SK-N-DZ (cell line): Measurements from ENCODE around the gene SLC49A4.

Experiments used
- DNase-seq: peaks from one replicate; pipeline ENCODE4 v3.0.0-alpha.2; 2015; ENCODE audit warnings: low spot score

Gene SLC49A4

GRCh38 chr3:122903171-122903570 is 108.3 kb downstream of the SLC49A4 start:
- peak; percentile 28 for DNase-seq

- no peak for DNase-seq
Observed at GRCh38 chr3:122907471-122907870, 112.6 kb downstream of the SLC49A4 start.

GRCh38 chr3:122908251-122908650 is 113.4 kb downstream of the SLC49A4 start:
- no peak for DNase-seq

- no peak for DNase-seq
Observed at GRCh38 chr3:122911901-122912300, 117.0 kb downstream of the SLC49A4 start.

- no peak for DNase-seq
Observed at GRCh38 chr3:122912772-122913538, 118.1 kb downstream of the SLC49A4 start.

- DNase-seq, result no peak
Observed at GRCh38 chr3:122913539-122914100, 118.8 kb downstream of the SLC49A4 start.

GRCh38 chr3:122915300-122916055 is 120.6 kb downstream of the SLC49A4 start:
- no peak for DNase-seq

- DNase-seq, result no peak
Observed at GRCh38 chr3:122916084-122916483, 121.2 kb downstream of the SLC49A4 start.

GRCh38 chr3:122916580-122916979 is 121.7 kb downstream of the SLC49A4 start:
- no peak for DNase-seq

- DNase-seq, result no peak
Observed at GRCh38 chr3:122917412-122917811, 122.5 kb downstream of the SLC49A4 start.

- no peak for DNase-seq
Observed at GRCh38 chr3:122918576-122919290, 123.9 kb downstream of the SLC49A4 start.

GRCh38 chr3:122919291-122919610 is 124.4 kb downstream of the SLC49A4 start:
- no peak for DNase-seq

- DNase-seq, result no peak
Observed at GRCh38 chr3:122920986-122921385, 126.1 kb downstream of the SLC49A4 start.

- DNase-seq, result no peak
Observed at GRCh38 chr3:122921791-122922651, 127.2 kb downstream of the SLC49A4 start.

- DNase-seq, result no peak
Observed at GRCh38 chr3:122923611-122924010, 128.7 kb downstream of the SLC49A4 start.

- DNase-seq, result no peak
Observed at GRCh38 chr3:122924056-122924455, 129.2 kb downstream of the SLC49A4 start.

GRCh38 chr3:122925756-122926155 is 130.9 kb downstream of the SLC49A4 start:
- no peak for DNase-seq

GRCh38 chr3:122926322-122926721 is 131.5 kb downstream of the SLC49A4 start:
- no peak for DNase-seq

GRCh38 chr3:122926811-122927210 is 131.9 kb downstream of the SLC49A4 start:
- DNase-seq, result no peak

- no peak for DNase-seq
Observed at GRCh38 chr3:122927726-122928125, 132.9 kb downstream of the SLC49A4 start.
